ENCODE results near the gene GPC3.
"Not testable (repeated sequence)": the region's sequence is repeated elsewhere in the genome, so short reads cannot be mapped to it uniquely, and the experiment has no call there.

Gene GPC3

DNA sequence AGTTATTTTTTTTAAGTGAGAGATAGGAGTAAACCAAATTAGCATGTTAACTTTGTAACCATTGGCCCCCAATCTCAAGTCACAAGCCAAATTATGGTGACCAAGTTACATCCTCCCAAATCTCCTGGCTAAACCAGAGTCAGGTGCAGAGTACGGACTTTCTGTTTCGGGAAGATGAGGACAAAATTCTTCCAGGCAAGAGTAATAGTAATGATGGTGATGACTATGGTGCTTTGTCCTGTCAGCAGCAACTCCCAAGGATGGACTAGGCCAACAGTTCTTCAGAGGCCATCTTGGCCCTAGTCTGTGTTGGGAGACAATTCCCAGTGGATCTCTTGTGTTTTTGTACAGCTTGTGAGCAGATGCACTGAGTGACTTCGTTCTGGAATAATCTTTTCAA lies 148.8 kb downstream of the GPC3 start:
- DNase-seq = no peak

DNA sequence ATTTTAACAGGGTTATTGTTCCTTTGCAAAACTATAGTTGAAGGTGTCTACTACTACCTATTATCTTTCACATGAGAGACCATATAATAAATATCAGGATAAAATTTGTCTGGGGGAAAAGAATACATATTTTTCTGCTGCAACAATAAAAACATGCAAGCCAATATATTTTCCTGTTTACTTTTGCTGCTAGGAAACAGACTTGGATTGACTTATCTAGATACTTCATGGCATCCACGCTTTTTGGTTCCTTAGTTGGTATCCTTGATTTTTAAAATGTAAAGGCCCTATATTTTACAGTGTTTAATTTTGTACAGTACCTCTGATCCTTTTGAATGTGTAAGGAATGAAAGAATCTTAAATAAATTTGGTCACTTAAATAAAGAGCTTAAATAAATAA lies 150.6 kb downstream of the GPC3 start:
- DNase-seq = no peak

DNA sequence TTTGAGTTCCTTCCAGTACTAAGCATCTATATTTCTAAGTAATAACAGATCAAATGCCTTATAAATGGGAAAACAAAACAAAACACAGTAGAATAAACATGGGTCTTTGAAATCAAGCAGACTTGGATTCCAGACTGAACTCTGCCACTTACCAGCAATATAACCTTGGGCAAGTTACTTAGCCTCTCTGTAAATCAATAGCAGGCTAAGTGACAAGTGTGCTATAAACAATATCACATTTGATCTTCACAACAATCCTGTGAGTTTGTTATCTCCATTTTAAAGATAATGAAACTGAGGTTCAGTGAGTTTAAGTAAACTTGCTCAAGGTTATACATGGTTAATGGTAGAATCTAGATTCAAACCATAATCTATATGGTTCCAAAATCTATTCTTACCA lies 165.8 kb downstream of the GPC3 start:
- DNase-seq = no peak

DNA sequence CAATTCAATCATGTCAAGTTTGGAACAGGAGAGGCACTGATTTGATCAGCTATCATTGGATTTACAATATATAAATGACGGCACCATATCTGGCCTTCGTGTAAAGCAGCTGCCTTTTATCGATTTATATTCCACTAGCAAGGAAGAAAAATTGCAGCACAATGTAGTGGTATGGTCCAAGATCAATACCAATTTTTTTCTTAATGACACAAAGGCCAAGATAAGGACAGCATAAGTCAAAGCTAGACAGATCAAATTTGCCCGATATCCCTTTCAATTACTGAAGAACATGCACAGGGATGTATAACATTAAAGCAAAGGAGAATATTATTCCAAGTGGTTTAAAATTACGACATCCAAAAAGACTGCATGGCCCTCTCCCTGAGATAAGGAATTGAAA lies 167.4 kb downstream of the GPC3 start:
- no peak for DNase-seq

- DNase-seq = no peak
Measured at GRCh38 chrX:133815496-133815895, 169.9 kb downstream of the GPC3 start.

DNA sequence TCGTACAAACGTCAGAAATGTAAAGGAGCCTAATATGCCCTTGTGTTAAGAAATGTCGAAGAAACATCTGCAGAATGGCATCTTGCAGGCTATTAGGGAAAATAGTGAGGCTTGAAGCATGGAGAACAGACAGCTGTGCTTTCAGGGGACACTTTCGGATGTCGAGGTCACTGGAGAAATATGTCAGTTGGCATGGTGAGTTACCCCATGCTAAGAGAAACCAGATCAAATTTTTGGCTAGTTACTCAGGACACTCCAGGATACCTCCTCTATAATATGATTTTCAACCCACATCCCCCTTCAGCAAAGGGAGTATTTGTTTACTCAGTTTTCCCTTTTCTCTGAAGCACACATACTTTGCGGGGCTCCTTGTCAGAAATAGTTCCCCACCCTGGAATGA lies 171.4 kb downstream of the GPC3 start:
- no peak for DNase-seq

DNA sequence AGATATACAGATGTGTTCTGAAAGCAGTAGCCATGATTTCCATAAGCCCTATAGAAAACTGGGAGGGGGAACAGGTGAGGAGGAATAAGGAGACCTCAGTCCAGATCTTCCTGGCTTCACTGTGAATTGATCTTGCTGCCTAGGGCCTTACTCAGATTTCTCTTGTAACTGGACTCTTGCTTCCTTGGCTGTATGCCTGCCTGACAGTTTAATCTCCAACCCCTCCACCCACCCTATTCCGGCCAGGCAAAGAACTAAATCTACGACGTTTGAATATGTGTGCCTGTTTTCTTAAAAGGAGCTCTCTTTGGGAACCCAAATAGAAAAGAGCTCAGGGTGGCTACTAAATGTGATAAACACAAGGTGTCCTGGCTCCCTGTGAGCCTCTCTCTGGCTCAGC lies 173.0 kb downstream of the GPC3 start:
- no peak for DNase-seq

DNA sequence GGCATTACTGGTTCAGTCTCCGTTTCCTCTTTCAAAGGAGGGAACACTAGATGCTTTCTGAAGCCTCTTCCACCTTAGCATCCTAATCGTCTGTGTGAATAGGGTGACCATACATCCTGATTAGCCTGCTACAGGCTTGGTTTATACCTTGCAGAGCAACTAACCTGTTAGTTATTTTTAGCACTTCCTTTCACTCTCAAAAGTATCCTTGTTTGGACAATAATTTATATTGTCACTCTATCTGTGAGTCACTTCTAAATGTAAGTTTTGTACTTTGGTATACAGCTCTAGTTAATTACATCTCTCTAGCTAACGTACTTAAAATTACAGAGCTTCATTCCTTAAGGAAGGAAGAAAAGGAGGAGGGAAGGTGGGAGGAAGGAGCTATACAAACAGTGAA lies 174.5 kb downstream of the GPC3 start:
- no peak for DNase-seq

GRCh38 chrX:133804072-133804471 lies 181.3 kb downstream of the GPC3 start:
- no peak for DNase-seq

GRCh38 chrX:133796282-133796681 lies 189.1 kb downstream of the GPC3 start:
- no peak for DNase-seq

- DNase-seq = no peak
Measured at GRCh38 chrX:133794126-133794525, 191.3 kb downstream of the GPC3 start.

- DNase-seq = no peak
Measured at GRCh38 chrX:133793626-133794025, 191.8 kb downstream of the GPC3 start.

GRCh38 chrX:133792198-133792953 lies 193.0 kb downstream of the GPC3 start:
- DNase-seq = peak; percentile 54

DNA sequence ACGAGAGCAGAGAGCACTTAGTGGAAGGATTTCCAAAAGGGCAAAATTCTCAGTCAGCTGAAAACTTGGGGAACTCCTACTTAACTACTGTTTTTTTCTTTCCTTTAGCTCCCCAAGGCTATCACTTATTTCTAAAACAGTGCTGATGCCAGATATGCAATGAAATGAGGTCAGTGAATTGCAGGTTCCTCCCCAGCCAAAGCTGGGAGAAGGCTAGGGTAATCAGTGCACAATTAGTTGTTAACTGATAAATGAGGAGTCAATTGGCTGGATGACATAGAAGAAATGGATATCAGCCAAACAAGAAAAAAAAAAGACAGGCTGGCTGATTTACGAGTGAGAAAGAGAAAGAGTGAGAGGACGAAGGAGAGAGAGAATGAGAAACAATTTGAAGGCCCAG lies 195.6 kb downstream of the GPC3 start:
- no peak for DNase-seq

DNA sequence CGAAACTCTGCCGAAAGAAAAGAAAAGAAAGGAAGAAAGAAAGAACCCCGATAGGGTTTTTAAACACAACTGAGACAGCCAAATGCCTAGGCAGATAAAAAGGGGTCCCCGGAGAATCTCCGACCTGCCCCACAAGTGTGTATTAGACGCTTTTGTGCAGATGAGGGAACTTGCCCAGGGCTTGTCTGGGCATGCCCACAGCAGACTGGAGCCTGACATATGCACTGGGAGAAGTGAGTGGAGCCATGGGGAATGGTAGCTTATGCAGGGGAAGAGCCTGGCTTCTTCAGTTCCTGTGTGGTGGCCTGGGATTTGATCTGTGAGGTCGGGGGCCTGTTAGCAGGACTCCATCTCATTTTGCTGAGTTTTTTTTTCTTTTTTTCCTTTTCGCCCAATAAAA lies 199.0 kb downstream of the GPC3 start:
- no peak for DNase-seq

DNA sequence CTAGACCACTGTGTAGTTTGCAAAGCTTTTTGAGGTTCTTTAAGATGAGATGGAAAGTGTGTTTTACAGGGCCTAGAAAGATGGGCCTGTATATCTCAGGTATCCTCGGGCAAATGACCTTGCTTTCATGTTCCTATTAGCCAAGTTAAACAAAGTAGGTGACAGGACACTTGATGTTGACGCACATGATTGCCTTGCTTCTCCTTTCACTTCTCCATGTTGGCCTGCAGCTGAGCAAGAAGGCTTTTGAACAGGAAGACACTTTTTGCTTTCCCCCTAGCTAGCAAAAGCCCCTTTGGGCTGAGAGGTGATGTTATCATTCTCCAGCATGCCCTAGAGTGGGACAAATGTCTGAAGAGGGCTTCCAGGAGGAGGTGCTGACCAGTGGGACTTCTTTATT lies 202.1 kb downstream of the GPC3 start:
- DNase-seq = no peak

- no peak for DNase-seq
Measured at GRCh38 chrX:133781174-133781573, 204.2 kb downstream of the GPC3 start.

DNA sequence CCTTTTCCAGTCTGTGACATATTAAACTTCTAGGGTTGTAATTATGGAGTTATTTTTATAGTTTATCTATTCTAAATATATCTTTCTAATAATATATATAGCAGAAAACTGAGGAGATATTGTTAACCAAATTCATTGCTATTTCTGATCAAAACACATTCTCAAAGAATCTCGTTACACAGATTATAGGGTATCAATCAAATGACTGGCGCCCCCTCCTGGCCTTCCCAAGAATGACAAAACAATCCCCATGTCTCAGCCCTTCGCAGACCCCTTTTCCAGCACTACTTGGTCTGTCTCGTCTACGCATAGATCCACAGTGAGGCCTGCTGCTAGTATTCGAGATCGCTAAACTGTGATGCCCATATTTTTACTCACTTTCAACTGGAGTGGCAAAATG lies 209.3 kb downstream of the GPC3 start:
- DNase-seq = peak; percentile 0

GRCh38 chrX:133774807-133775206 lies 210.6 kb downstream of the GPC3 start:
- no peak for DNase-seq

DNA sequence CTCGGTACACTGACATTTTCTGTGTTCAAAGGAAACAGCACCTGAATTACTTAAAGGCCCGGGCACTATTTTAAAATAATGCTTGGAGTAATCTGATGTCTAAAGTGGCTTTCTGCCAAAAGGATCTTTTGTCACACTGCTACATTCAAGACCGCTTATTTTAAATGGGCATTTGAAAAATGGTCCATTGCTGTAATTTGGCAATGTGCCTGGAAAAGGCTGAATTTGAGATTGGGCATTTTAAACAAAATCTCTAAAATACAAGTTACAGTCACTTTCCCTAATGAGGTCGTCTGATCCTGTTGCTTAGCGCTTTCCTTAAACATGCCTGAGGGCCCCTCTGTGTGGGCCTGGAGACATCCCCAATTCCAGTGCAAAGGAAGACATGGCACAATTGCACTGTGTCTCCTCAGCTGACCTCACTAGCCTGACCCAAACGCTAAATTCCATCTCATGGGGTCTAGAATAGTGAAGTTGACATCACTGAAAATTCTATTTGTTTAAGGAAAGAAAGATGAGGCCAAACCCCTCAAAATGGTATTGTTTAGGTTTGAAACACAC lies 214.2 kb downstream of the GPC3 start:
- DNase-seq = no peak

DNA sequence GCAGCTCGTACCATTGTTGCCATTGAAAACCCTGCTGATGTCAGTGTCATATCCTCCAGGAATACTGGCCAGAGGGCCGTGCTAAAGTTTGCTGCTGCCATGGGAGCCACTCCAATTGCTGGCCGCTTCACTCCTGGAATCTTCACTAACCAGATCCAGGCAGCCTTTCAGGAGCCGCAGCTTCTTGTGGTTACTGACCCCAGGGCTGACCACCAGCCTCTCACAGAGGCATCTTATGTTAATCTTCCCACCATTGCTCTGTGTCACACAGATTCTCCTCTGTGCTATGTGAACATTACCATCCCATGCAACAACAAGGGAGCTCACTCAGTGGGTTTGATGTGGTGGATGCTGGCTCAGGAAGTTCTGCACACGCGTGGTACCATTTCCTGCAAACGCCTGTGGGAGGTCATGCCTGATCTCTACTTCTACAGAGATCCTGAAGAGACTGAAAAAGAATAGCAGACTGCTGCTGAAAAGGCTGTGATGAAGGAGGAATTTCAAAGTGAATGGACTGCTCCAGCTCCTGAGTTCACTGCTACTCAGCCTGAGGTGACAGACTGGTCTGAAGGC lies 222.3 kb downstream of the GPC3 start:
- DNase-seq = not testable (repeated sequence)

GRCh38 chrX:133754657-133755056 lies 230.7 kb downstream of the GPC3 start:
- DNase-seq = no peak

GRCh38 chrX:133749951-133750350 lies 235.4 kb downstream of the GPC3 start:
- no peak for DNase-seq

GRCh38 chrX:133749370-133749769 lies 236.0 kb downstream of the GPC3 start:
- no peak for DNase-seq

- DNase-seq = no peak
Measured at GRCh38 chrX:133747196-133747595, 238.2 kb downstream of the GPC3 start.

All from EL (cell line).